ENCODE measurements around the gene LRP1B.

GRCh38 chr2:141522048-141522447 is 608.8 kb downstream of the LRP1B start:
- TF ChIP-seq CTCF (IDR thresholded peaks at IDR 0.05; ENCODE audit: low read length) (no peak), EZH2 (optimal IDR thresholded peaks at IDR 0.05; ENCODE audit: low read depth, low read length) (no peak), EZH2phosphoT487 (IDR thresholded peaks at IDR 0.05; ENCODE audit: low read length) (no peak)
